GM19035 (cell line): ENCODE results near the gene BLID.

ENCODE experiments used
- ATAC-seq: cut with Tn5 transposase; IDR thresholded peaks from one replicate; pipeline ENCODE4 v1.9.1; 2021; ENCODE audit not compliant: unreplicated experiment

Gene BLID

DNA sequence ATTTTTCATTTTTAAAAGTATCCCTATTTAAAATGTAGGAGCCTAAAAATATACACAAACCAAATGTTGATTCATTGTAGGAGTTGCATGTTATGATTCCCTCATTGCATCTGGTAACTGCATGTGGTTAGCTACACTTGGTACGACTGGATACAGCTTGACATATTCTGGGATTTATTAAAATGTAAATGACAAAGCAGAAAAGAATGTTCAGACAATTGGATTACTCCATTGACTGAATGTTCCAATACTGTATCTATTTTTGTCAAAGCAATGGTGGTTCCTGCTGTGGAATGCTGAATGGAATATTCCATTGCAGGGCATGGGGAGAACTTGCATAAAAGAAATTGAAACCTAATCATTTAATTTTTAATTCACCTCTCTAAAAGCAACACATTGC lies 30.8 kb downstream of the BLID start:
- no peak for ATAC-seq

GRCh38 chr11:122082205-122082604 lies 33.8 kb downstream of the BLID start:
- ATAC-seq: no peak

DNA sequence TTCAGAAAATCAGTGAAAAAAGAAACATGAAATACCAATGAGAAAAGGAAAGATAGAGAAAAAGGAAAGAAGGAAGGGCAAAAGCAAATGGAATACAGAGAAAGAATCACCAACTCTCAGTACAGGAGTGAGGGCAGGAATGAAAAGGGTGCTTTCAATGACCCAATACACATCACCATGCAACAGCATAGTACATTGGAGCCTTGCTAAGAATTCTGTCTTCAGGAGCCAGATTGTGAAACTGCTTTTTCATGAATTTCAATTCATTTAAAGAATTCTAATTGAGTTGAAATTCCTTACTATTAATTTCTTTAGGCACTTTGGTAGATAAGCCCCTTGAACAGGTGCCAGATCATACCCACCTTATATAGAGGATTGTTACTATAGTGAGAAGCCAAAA lies 34.9 kb downstream of the BLID start:
- no peak for ATAC-seq

DNA sequence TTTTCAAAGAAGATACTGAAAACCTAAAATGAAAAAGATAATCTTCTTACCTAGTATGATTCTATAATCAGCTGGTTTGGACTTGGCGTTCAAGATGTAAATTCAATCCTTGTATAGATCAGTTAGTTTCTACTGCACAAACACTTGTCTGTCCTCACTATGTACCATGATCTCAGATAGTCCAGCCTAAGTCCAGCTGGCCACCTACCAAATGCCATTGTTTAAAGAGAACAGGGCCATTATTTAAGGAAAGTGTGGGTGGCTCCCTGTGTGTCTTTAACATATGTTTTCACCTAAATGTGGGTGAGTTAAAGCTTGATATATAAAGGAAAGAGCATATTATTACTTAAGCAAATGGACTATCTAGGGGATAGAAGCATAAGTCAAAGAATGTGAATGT lies 38.6 kb downstream of the BLID start:
- no peak for ATAC-seq

- no peak for ATAC-seq
Measured at GRCh38 chr11:122076512-122077120, 39.4 kb downstream of the BLID start.

DNA sequence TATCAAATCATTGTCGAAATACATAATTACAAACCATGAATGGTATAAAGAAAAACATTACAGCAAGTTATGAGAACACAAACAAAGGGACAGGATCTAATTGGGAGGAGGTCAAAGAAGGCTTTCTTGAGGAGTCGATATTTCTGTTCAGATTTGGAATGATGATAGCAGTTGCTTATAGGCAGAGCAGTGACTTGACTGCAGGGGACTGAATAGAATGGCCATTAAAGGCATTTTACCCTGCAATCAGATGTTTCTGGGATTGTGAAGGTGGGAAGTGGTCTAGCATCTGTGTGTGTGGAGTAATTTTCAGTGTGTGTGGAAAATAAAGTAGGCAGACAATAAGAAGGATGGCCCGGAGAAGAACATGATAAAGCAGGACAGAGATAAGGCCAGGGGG lies 41.0 kb downstream of the BLID start:
- ATAC-seq: no peak

- ATAC-seq: no peak
Measured at GRCh38 chr11:122074022-122074421, 42.0 kb downstream of the BLID start.

- ATAC-seq: no peak
Measured at GRCh38 chr11:122071709-122072202, 44.3 kb downstream of the BLID start.

DNA sequence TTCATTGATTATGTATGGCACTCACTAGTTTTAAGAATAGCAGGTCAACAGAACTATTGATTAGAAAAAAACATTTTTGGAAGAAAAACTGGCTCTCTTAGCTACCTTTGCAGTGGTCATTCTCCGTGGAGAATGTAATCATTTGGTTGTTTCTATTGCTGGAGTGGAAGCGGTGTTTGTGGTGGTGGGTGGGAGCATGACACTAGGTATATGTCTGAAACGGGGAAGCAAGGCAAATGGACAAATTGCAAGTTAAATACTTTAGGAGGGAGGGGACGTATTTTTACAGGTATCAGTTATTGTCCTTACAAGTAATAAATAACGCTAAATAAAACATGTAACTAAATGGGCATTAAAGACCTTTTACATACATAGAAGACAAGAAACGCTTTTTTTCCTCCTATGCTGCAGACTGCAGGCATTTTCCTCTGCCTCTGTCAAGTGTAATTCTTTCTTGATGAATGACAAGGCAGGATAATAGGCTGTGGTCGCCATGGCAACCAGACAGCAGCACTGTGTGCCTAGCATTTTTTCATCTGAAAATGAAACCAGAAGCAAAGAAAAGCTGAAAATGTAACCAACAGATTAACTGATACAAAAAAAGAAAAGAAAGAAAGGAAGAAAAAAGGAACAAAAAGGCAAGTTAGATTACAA lies 46.2 kb downstream of the BLID start:
- no peak for ATAC-seq

GRCh38 chr11:122068837-122069236 lies 47.2 kb downstream of the BLID start:
- no peak for ATAC-seq

DNA sequence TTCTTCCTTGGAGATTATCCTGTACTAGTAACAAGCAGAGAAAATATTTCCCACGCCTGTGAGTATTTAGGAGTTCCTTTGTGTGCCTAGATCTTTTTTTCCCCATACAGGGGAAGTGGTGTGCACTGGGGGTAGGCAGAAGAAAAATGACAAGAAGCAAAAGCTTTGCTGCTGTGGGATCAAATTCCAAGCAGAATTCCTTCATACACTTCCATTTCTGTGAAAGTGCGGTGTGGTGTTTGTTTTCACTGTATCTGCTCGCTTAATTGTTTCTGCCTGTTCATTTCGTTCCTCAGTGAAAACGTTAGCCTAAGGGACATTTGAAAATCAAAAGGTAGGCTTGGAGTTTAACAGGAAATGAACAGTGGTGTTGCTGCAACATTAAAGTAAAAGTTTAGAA lies 47.9 kb downstream of the BLID start:
- ATAC-seq: no peak
